Mucosa of descending colon (tissue), 3 donors: Measurements from ENCODE around the gene NCAPG. TPM values are rescaled to one million over a fixed set of nuclear protein-coding genes. Genes with fewer than 3 reads are reported as not detected.

Experiments used
- ATAC-seq: fragments of 200-7000 bp; cut with Tn5 transposase; one replicate; pipeline ENCODE4 v1.9.1; 2020; ENCODE audit warnings: mild to moderate bottlenecking, moderate library complexity
- DNase-seq, 3 donors: peaks; one replicate each; pipeline ENCODE4 v3.0.0-alpha.2; 2020
- H3K36me3 ChIP-seq: fragments of 200-600 bp; one replicate; pipeline ENCODE4 v1.8.0; 2021; ENCODE audit warnings: low read depth, mild to moderate bottlenecking
- H3K4me1 ChIP-seq: fragments of 200-600 bp; one replicate; pipeline ENCODE4 v1.8.0; 2021; ENCODE audit warnings: low read depth, mild to moderate bottlenecking
- H3K4me3 ChIP-seq: fragments of 200-600 bp; one replicate; pipeline ENCODE4 v1.8.0; 2021; ENCODE audit warnings: mild to moderate bottlenecking
- H3K9me3 ChIP-seq: fragments of 200-600 bp; one replicate; pipeline ENCODE4 v1.8.0; 2021; ENCODE audit warnings: mild to moderate bottlenecking
- CTCF ChIP-seq: fragments of 200-600 bp; IDR thresholded peaks from one replicate; pipeline ENCODE4 v1.8.0; 2022; ENCODE audit warnings: antibody characterized with exemption, mild to moderate bottlenecking
- intact Hi-C, 2 donors: fragments of 100-400 bp; cut with DNase I in 1 of 2; cut with micrococcal nuclease in 1 of 2; formaldehyde crosslinking; loops; one replicate each; pipeline versions ENCODE4 v1.11.0 to v1.11.1; 2022; cut with DNase I, micrococcal nuclease
- total RNA-seq, 3 donors: library from RNA; stranded (reverse); fragmentation: NEBNext Ultra II Directional in 2 of 3; extraction: Animal tissue kit (Norgen Biotek cat#: 25700) in 2 of 3; gene quantifications; one replicate each; pipeline versions ENCODE4 v1.2.1 to v1.2.4, GENCODE V29; 2021 to 2023
- donor health status: DM: no; HTN: no; CAD: no; lungs with moderate emphysema.
- donor health status: DM: no; HTN: no; CAD: no.
- donor health status: DM: no; HTN: yes; CAD: no.

The NCAPG gene
- total RNA-seq, 3 donors from 2014 or later = 3.0 to 9.7 (median 3.4) TPM

- H3K36me3 ChIP-seq = no peaks in the 10 kb centered on the region
- ATAC-seq = no peak
- H3K4me1 ChIP-seq = no peaks in the 10 kb centered on the region
- DNase-seq = no peak
- intact Hi-C loops = no loop called here
- no peak overlapping the region for H3K4me3 ChIP-seq
- H3K9me3 ChIP-seq = no peaks in the 10 kb centered on the region
- TF ChIP-seq CTCF = no peak
Observed at GRCh38 chr4:17765514-17766286, 45.1 kb upstream of the NCAPG start.

- no peak for TF ChIP-seq CTCF
- DNase-seq (no peak), ATAC-seq (no peak)
- no peak overlapping the region for H3K4me3 ChIP-seq
- H3K9me3 ChIP-seq = no peaks in the 10 kb centered on the region
- no peaks in the 10 kb centered on the region for H3K4me1 ChIP-seq
- H3K36me3 ChIP-seq = no peaks in the 10 kb centered on the region
- intact Hi-C loops = no loop called here
Observed at GRCh38 chr4:17766826-17767458, 43.8 kb upstream of the NCAPG start.

- intact Hi-C loops = no loop called here
- ATAC-seq (no peak), DNase-seq (no peak)
- no peak for TF ChIP-seq CTCF
- Histone ChIP-seq H3K4me1 (no peaks in the 10 kb centered on the region), H3K4me3 (no peak overlapping the region), H3K36me3 (no peaks in the 10 kb centered on the region), H3K9me3 (no peaks in the 10 kb centered on the region)
Observed at GRCh38 chr4:17769406-17770174, 41.2 kb upstream of the NCAPG start.

- TF ChIP-seq CTCF = no peak
- H3K36me3 ChIP-seq = no peaks in the 10 kb centered on the region
- no peaks in the 10 kb centered on the region for H3K4me1 ChIP-seq
- intact Hi-C loops = no loop called here
- H3K9me3 ChIP-seq = no peaks in the 10 kb centered on the region
- no peak overlapping the region for H3K4me3 ChIP-seq
- ATAC-seq (no peak), DNase-seq (no peak)
Observed at GRCh38 chr4:17770845-17771244, 39.9 kb upstream of the NCAPG start.

GRCh38 chr4:17771284-17771908 lies 39.4 kb upstream of the NCAPG start:
- DNase-seq (no peak), ATAC-seq (no peak)
- Histone ChIP-seq H3K36me3 (no peaks in the 10 kb centered on the region), H3K9me3 (no peaks in the 10 kb centered on the region), H3K4me1 (no peaks in the 10 kb centered on the region), H3K4me3 (no peak overlapping the region)
- TF ChIP-seq CTCF = no peak
- intact Hi-C loops = no loop called here
